Astrocyte of the spinal cord (primary cell): ENCODE results near the gene GEMIN7.
"Not testable (repeated sequence)": the region's sequence is repeated elsewhere in the genome, so short reads cannot be mapped to it uniquely, and the experiment has no call there.

ENCODE experiments used
- DNase-seq: peaks from one replicate; pipeline ENCODE4 v3.0.0; 2011; ENCODE audit warnings: low read depth, low spot score
- H3K4me3 ChIP-seq: 2 replicates; pipeline ENCODE4 v1.5.1; 2011; ENCODE audit warnings: low read depth, mild to moderate bottlenecking, low read length, moderate library complexity
- in situ Hi-C: cut with HindIII; loops from 2 replicates; pipeline ENCODE4 v1.10.0; 2017; ENCODE audit warnings: low sequenced_read_pairs
- TF ChIP-seq, protein P1 (sequence below): IDR thresholded peaks from 2 replicates; pipeline ENCODE4 v1.5.1; 2012; ENCODE audit warnings: low read depth, mild to moderate bottlenecking, low read length, inconsistent platforms

The GEMIN7 gene

DNA sequence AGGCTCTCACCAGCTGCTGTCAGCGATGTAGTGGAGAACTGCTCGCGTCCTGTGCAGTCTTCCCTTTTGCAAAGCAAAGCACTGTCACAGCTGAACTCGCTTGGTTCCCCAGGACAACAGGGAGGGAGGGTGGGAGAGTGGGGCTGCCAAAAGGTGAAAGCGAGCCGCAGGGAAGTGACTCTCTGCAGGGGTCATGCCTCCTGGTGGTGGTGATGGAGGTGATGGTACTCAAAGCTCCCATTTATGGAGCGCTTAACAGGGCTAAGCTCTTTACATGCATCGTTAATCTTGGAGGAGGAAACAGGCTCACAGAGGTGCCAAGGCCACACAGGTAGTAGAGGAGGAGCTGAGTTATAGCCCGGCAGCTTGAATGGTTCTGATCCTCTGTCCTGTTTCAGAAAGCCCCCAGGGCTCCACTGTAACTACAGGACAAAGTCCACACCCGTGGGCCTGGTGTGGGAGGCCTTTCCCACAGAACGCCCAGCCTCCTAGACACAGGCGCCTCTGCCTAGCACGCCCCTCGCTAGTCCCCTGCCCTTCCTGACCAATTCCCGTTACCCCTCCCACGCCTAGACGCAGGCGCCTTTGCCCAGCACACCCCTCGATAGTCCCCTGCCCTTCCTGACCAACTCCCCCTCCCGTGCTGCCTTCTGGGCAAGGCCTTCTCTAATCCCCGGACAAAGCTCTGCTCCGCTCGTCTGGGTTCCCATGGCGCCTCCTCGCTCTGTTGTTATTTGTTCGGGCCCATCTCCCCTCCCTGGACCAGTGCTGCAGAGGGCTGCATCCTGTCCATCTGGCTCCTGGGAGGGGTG, 24.7 kb downstream of the GEMIN7 start:
- in situ Hi-C loops: no loop called here
- no peak overlapping the region for H3K4me3 ChIP-seq
- no peak for DNase-seq
- TF ChIP-seq, protein P1, sequence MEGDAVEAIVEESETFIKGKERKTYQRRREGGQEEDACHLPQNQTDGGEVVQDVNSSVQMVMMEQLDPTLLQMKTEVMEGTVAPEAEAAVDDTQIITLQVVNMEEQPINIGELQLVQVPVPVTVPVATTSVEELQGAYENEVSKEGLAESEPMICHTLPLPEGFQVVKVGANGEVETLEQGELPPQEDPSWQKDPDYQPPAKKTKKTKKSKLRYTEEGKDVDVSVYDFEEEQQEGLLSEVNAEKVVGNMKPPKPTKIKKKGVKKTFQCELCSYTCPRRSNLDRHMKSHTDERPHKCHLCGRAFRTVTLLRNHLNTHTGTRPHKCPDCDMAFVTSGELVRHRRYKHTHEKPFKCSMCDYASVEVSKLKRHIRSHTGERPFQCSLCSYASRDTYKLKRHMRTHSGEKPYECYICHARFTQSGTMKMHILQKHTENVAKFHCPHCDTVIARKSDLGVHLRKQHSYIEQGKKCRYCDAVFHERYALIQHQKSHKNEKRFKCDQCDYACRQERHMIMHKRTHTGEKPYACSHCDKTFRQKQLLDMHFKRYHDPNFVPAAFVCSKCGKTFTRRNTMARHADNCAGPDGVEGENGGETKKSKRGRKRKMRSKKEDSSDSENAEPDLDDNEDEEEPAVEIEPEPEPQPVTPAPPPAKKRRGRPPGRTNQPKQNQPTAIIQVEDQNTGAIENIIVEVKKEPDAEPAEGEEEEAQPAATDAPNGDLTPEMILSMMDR: no peak

DNA sequence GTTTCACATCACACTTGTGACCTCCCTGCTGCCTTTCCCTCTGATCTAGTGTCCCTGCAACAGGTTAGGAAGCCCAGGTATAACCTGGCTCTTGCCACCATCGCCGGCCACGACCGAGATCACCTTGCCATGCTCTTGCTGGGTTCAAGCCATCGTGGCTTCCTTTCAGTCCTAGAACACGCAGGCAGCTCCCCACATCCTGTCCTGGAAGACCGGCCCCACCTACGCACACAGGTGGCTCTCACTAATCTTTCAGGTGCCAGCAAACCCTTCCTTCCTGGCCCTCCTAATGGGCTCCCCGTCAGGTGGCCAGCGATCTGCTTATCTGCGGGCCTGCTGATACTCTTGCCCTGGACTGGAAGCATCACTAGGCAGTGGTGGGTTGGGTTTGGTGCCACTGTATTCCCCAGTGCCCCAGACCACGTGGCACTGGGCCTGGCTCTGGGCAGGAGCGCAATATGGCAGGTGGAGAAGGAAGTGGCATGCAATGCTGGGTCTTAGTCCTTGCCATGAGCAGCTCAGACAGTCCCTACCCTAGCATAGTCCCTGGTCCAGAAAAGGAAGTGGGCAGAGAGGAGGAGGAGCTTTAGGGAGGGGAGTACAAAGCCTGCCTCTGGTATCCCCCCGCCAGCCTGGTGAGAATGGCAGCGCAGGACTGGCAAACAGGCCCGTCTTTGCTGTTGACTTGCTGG, 25.7 kb downstream of the GEMIN7 start:
- H3K4me3 ChIP-seq: no peak overlapping the region
- TF ChIP-seq, protein P1: no peak
- in situ Hi-C loops: no loop called here
- no peak for DNase-seq

- in situ Hi-C loops, H3K4me3 ChIP-seq, DNase-seq: not testable (repeated sequence)
These were observed 27.3 kb downstream of the GEMIN7 start for GRCh38 chr19:45106363-45106762.

- no peak overlapping the region for H3K4me3 ChIP-seq
- in situ Hi-C loops: no loop called here
- no peak for DNase-seq
- TF ChIP-seq, protein P1: no peak
These were observed 28.6 kb downstream of the GEMIN7 start for GRCh38 chr19:45107621-45108150.

DNA sequence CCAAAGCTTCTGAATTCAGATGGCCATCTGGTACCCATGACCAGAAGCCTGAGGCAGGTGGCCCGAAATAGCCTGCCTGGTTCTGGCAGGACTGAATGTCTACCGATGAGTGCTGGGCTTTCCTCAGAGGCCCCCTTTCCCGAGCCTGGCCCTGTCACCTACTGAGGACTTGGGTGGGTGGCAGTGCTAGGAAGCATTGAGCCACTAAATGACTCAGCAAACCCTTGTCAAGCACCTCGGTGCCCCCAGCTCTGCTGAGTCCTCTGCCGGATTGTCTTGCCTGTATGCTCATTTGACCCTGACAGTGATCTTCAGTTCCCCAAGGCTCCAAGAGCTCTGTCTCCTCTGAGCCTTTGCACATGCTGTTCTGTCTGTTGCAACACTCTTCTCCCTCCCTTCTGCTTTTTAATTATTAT, 31.8 kb downstream of the GEMIN7 start:
- in situ Hi-C loops: no loop called here
- TF ChIP-seq, protein P1: no peak
- DNase-seq: no peak

DNA sequence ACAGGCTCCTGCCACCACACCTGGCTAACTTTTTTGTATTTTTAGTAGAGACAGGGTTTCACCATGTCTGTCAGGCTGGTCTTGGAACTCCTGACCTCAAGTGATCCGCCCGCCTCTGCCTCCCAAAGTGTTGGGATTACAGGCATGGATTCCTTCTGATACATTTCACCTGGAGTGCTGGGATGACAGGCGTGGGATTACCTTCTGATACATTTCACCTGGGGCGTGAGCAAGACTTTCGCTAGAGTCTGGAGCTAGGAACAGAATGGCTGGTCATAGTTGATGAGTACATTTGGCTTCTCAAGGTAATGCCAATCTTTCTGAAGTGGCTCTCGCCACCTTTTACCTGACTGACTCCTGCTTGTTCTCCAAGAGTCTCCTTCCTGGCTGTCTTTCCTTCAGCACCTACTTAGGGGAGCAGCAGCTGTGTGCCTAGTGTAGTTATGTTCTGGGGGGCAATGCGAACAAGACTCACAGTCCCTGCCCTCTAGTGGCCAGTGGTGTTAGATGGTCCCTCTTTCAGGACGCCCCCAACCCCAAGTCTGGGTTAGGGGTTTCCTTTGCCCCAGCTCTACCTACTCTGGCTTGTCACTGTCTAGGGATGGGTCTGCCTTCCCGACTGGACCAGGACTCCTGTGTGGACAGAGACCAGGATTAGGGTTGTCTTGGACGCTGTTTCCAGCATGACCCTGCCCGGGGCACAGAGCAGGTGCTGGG, 33.2 kb downstream of the GEMIN7 start:
- TF ChIP-seq, protein P1: no peak
- in situ Hi-C loops: no loop called here
- no peak for DNase-seq
- no peak overlapping the region for H3K4me3 ChIP-seq

More for the DNA sequence above, 31.8 kb downstream of the GEMIN7 start:
- no peak overlapping the region for H3K4me3 ChIP-seq
